GM23338 (cell line): ENCODE measurements around the gene AGXT. TPM values are rescaled to one million over a fixed set of nuclear protein-coding genes. Genes with fewer than 3 reads are reported as not detected.

Source experiments
- ATAC-seq: fragments of 200-7000 bp; cut with Tn5 transposase; 3 replicates; pipeline ENCODE4 v1.9.1; 2020
- DNase-seq: peaks from one replicate; pipeline ENCODE4 v3.0.0-alpha.2; 2015; ENCODE audit warnings: low spot score
- H2AFZ ChIP-seq: fragments of 200-600 bp; sonication (generic); 2 replicates; pipeline ENCODE4 v1.8.0; 2016; ENCODE audit warnings: antibody characterized with exemption, mild to moderate bottlenecking, moderate library complexity
- H3F3A ChIP-seq: fragments of 200-600 bp; sonication (generic); replicated peaks from 2 replicates; pipeline ENCODE4 v1.8.0; 2017; ENCODE audit warnings: antibody characterized with exemption, mixed run types, low read depth
- H3K27ac ChIP-seq: fragments of 200-600 bp; sonication (generic); 2 replicates; pipeline ENCODE4 v1.6.1; 2016; ENCODE audit warnings: low read depth
- H3K27me3 ChIP-seq: fragments of 200-600 bp; sonication (generic); 2 replicates; pipeline ENCODE4 v1.8.0; 2016; ENCODE audit warnings: mild to moderate bottlenecking, mixed run types, moderate library complexity; ENCODE audit not compliant: insufficient read depth
- H3K36me3 ChIP-seq: fragments of 200-600 bp; sonication (generic); 2 replicates; pipeline ENCODE4 v1.8.0; 2016; ENCODE audit warnings: mild to moderate bottlenecking; ENCODE audit not compliant: insufficient read depth
- H3K4me1 ChIP-seq: fragments of 200-600 bp; sonication (generic); 2 replicates; pipeline ENCODE4 v1.8.0; 2016; ENCODE audit warnings: mild to moderate bottlenecking, moderate library complexity; ENCODE audit not compliant: insufficient read depth
- H3K4me2 ChIP-seq: fragments of 200-600 bp; sonication (generic); 2 replicates; pipeline ENCODE4 v1.7.1; 2017; ENCODE audit warnings: mixed run types
- H3K4me3 ChIP-seq: fragments of 200-600 bp; sonication (generic); 2 replicates; pipeline ENCODE4 v1.6.1; 2016; ENCODE audit warnings: mixed run types
- H3K79me2 ChIP-seq: fragments of 200-600 bp; sonication (generic); replicated peaks from 2 replicates; pipeline ENCODE4 v1.8.0; 2017; ENCODE audit warnings: mild to moderate bottlenecking; ENCODE audit not compliant: insufficient read depth
- H3K9me2 ChIP-seq: fragments of 200-600 bp; sonication (generic); 2 replicates; pipeline ENCODE4 v1.8.0; 2017; ENCODE audit not compliant: insufficient read depth
- H4K20me1 ChIP-seq: fragments of 200-600 bp; sonication (generic); replicated peaks from 2 replicates; pipeline ENCODE4 v1.8.0; 2017; ENCODE audit warnings: mild to moderate bottlenecking; ENCODE audit not compliant: insufficient read depth
- H3K27ac Mint-ChIP-seq: 2 replicates; pipeline ENCODE4 v1.8.0; 2020; ENCODE audit warnings: inconsistent platforms, mild to moderate bottlenecking, moderate library complexity, mixed read lengths
- H3K27me3 Mint-ChIP-seq: 3 replicates; pipeline ENCODE4 v1.8.0; 2022; ENCODE audit warnings: low read depth, mild to moderate bottlenecking, moderate library complexity, mixed read lengths, inconsistent platforms; ENCODE audit not compliant: insufficient read depth, poor library complexity
- H3K36me3 Mint-ChIP-seq: 3 replicates; pipeline ENCODE4 v1.8.0; 2021; ENCODE audit warnings: low read depth, mild to moderate bottlenecking, inconsistent platforms, moderate library complexity, mixed read lengths
- H3K4me1 Mint-ChIP-seq: 3 replicates; pipeline ENCODE4 v1.8.0; 2020; ENCODE audit warnings: mild to moderate bottlenecking, inconsistent platforms, mixed read lengths
- H3K4me3 Mint-ChIP-seq: 3 replicates; pipeline ENCODE4 v1.8.0; 2021; ENCODE audit warnings: moderate library complexity, mild to moderate bottlenecking, inconsistent platforms, mixed read lengths
- H3K9me3 Mint-ChIP-seq: 3 replicates; pipeline ENCODE4 v1.8.0; 2020; ENCODE audit warnings: moderate library complexity, mild to moderate bottlenecking, inconsistent platforms, mixed read lengths
- CREB1 ChIP-seq: fragments of 250-450 bp; sonication (Bioruptor Pico); IDR thresholded peaks from 2 replicates; pipeline ENCODE4 v1.5.0; 2020; ENCODE audit warnings: low read depth, mild to moderate bottlenecking, moderate library complexity
- CTCF ChIP-seq, 2 experiments: fragments of 200-600 bp in 1 of 2; sonication (generic) in 1 of 2; conservative IDR thresholded peaks; 2 replicates each; pipeline versions ENCODE4 v1.5.1 to v1.6.1; 2016 to 2017; ENCODE audit warnings: antibody characterized with exemption in 2 of 2, low read depth in 2 of 2, mild to moderate bottlenecking in 2 of 2, moderate library complexity in 1 of 2
- ETS1 ChIP-seq: IDR thresholded peaks from 2 replicates; pipeline ENCODE4 v1.6.1; 2016; ENCODE audit warnings: antibody characterized with exemption
- EZH2 ChIP-seq: fragments of 200-600 bp; sonication (generic); IDR thresholded peaks from one replicate; pipeline ENCODE4 v1.8.0; 2017; ENCODE audit warnings: antibody characterized with exemption, mild to moderate bottlenecking, low read depth; ENCODE audit not compliant: unreplicated experiment
- EZH2phosphoT487 ChIP-seq: fragments of 200-600 bp; sonication (generic); IDR thresholded peaks from one replicate; pipeline ENCODE4 v1.8.1; 2018; ENCODE audit warnings: antibody characterized with exemption; ENCODE audit not compliant: unreplicated experiment
- ZNF114 ChIP-seq: fragments of 250-450 bp; sonication (Bioruptor Pico); IDR thresholded peaks from 2 replicates; pipeline ENCODE4 v1.5.0; 2020; ENCODE audit warnings: mild to moderate bottlenecking, moderate library complexity
- ZNF462 ChIP-seq: fragments of 250-450 bp; sonication (Bioruptor Pico); IDR thresholded peaks from 2 replicates; pipeline ENCODE4 v1.5.0; 2020; ENCODE audit warnings: mild to moderate bottlenecking, moderate library complexity
- polyA plus RNA-seq: library from polyadenylated mRNA; unstranded; fragments of >200 nt; fragmentation: Nextera tagmentation; extraction: Ambion mirVana; gene quantifications from 2 replicates; pipeline ENCODE4 v1.2.1, GENCODE V29; 2016
- total RNA-seq: library from RNA; depleted of rRNA; stranded (reverse); fragments of >200 nt; shearing (Covaris generic); gene quantifications from 2 replicates; pipeline ENCODE4 v1.2.3, GENCODE V29; 2014

The AGXT gene
- total and polyA plus RNA-seq, 2 experiments from 2014 or later: not detected

GRCh38 chr2:240850026-240850425 lies 18.6 kb upstream of the AGXT start (continued):
- TF ChIP-seq ZNF462: no peak

DNA sequence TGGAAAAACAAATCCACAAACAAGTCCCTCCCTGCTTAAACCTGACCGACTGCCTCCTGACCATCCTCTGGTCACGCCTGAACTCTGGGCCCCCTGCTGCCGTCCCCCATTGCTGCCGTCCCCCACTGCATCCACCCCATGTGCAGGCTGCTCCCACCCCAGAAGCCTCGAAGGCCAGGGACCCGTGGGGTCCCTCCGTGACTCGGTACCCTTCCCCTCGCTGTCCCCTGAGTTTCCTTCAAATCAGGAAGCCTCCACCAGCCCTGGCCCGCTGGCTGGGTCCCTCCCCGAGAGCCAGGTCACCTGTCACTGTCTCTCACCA lies 17.9 kb upstream of the AGXT start:
- H3K4me1 ChIP-seq: no peaks in the 10 kb centered on the region
- no peaks in the 10 kb centered on the region for H3K36me3 ChIP-seq
- H3K79me2 ChIP-seq: no peaks in the 10 kb centered on the region
- peaks cover 11% of the 10 kb centered on the region for H3K4me1 Mint-ChIP-seq
- H3K4me3 ChIP-seq: no peak overlapping the region
- H2AFZ ChIP-seq: no peak overlapping the region
- H3K27ac ChIP-seq: no peak overlapping the region
- no peak for ATAC-seq
- H3K27me3 ChIP-seq: no peaks in the 10 kb centered on the region
- no peak overlapping the region for H3K4me2 ChIP-seq
- DNase-seq: no peak
- no peaks in the 10 kb centered on the region for H3F3A ChIP-seq
- no peaks in the 10 kb centered on the region for H4K20me1 ChIP-seq
- H3K4me3 Mint-ChIP-seq: no peak overlapping the region
- peaks cover 8% of the 10 kb centered on the region for H3K27me3 Mint-ChIP-seq
- no peaks in the 10 kb centered on the region for H3K9me2 ChIP-seq
- peaks cover 8% of the 10 kb centered on the region; the same call in 2 of the 3 replicates for H3K36me3 Mint-ChIP-seq
- no peak overlapping the region for H3K27ac Mint-ChIP-seq
- peaks cover 24% of the 10 kb centered on the region for H3K9me3 Mint-ChIP-seq
- no peak for TF ChIP-seq CREB1 (CRISPR knock-in tag)
- TF ChIP-seq ZNF114 (CRISPR knock-in tag): no peak
- TF ChIP-seq ZNF462: no peak
- TF ChIP-seq EZH2phosphoT487: no peak
- no peak for TF ChIP-seq CTCF (conservative IDR thresholded peaks at IDR 0.05; ENCODE audit: low read depth in 2 of 2)
- no peak for TF ChIP-seq ETS1
- TF ChIP-seq EZH2: no peak
